Ovary (tissue), 9 donors: ENCODE measurements around the gene DDX24. TPM values are rescaled to one million over a fixed set of nuclear protein-coding genes. Genes with fewer than 3 reads are reported as not detected.
A peak's percentile ranks its signal among the peaks of the same experiment; 100 is the strongest.

ENCODE experiments used
- DNase-seq, 5 donors: peaks; one replicate each; pipeline ENCODE4 v3.0.0-alpha.2; 2019 to 2020
- H3K27ac ChIP-seq, 2 donors: fragments of 200-600 bp; one replicate each; pipeline versions ENCODE4 v1.5.1 to v1.8.0; 2019 to 2022
- H3K27me3 ChIP-seq: fragments of 200-600 bp; one replicate; pipeline ENCODE4 v1.8.0; 2022
- H3K36me3 ChIP-seq: fragments of 200-600 bp; sonication (generic); one replicate; pipeline ENCODE4 v1.5.1; 2019
- H3K4me1 ChIP-seq: one replicate; pipeline ENCODE4 v1.8.1; 2013; ENCODE audit warnings: mild to moderate bottlenecking, moderate library complexity; ENCODE audit not compliant: insufficient read depth
- H3K4me3 ChIP-seq: fragments of 200-600 bp; sonication (generic); one replicate; pipeline ENCODE4 v1.5.1; 2017
- H3K9me3 ChIP-seq, 2 donors: fragments of 200-600 bp in 1 of 2; sonication (generic) in 1 of 2; one replicate each; pipeline versions ENCODE4 v1.5.1 to v1.8.1; 2013 to 2019; ENCODE audit warnings: mild to moderate bottlenecking in 1 of 2, moderate library complexity in 1 of 2
- CTCF ChIP-seq, 3 donors: fragments of 450-650 bp in 2 of 3; fragments of 200-600 bp in 1 of 3; IDR thresholded peaks; one replicate each; pipeline versions ENCODE4 v1.5.1 to v1.8.0; 2016 to 2022; ENCODE audit warnings: antibody characterized with exemption in 3 of 3, mild to moderate bottlenecking in 1 of 3
- EP300 ChIP-seq: sonication (generic); formaldehyde crosslinking; IDR thresholded peaks from one replicate; pipeline ENCODE4 v1.6.1; 2017; ENCODE audit warnings: antibody characterized with exemption
- POLR2A ChIP-seq: fragments of 450-650 bp; IDR thresholded peaks from one replicate; pipeline ENCODE4 v1.6.1; 2017; ENCODE audit warnings: antibody characterized with exemption, mild to moderate bottlenecking, moderate library complexity
- WGBS, 3 donors: extraction: QIAGEN DNeasy Blood & Tissue Kit in 1 of 3; methylation state at CpG; one replicate each; pipeline versions ENCODE4 v1.1.5 to v1.1.7; 2013 to 2017; 5-methylcytosine and 5-hydroxymethylcytosine counted together
- intact Hi-C, 4 donors: fragments of 100-400 bp; cut with DNase I; formaldehyde crosslinking; loops; one replicate each; pipeline versions ENCODE4 v1.11.0 to v1.15.1; 2022 to 2023
- polyA plus RNA-seq, 2 donors: library from polyadenylated mRNA; stranded (reverse); fragments of 200-250 nt in 1 of 2; fragments of 350-450 nt in 1 of 2; fragmentation: Illumina TruSeq in 1 of 2; extraction: RNeasy Lipid Tissue Mini Kit (QIAGEN cat#74804) in 1 of 2; gene quantifications; one replicate each; pipeline ENCODE4 v1.2.3, GENCODE V29; 2013 to 2014
- total RNA-seq, 7 donors: library from RNA; depleted of rRNA in 2 of 7; stranded (reverse); fragments of >200 nt in 2 of 7; fragmentation: NEBNext Ultra II Directional in 3 of 7; extraction: Animal tissue kit (Norgen Biotek cat#: 25700) in 3 of 7; gene quantifications; one replicate each; pipeline versions ENCODE4 v1.1.0 to v1.2.4, GENCODE V29; 2016 to 2023
- donor health status: DM: no; HTN: no; CAD: no; lungs with moderate emphysema.
- donor health status: DM: no; HTN: no; CAD: no.
- donor health status: Bipolar disorder and iron deficiency.
- donor health status: DM: yes; HTN: yes; CAD: no.
- donor health status: DM: no; HTN: no; CAD: no.
- donor health status: DM: yes; HTN: yes; CAD: no.

Gene DDX24
- total and polyA plus RNA-seq, 9 donors = 98.8 to 521 (median 233) TPM

- TF ChIP-seq EP300 = no peak
- no peak for TF ChIP-seq POLR2A
- no peak for TF ChIP-seq CTCF (IDR thresholded peaks at IDR 0.05)
- Histone ChIP-seq H3K9me3 (no peaks in the 10 kb centered on the region), H3K4me3 (no peak overlapping the region), H3K36me3 (no peaks in the 10 kb centered on the region), H3K27ac (no peak overlapping the region), H3K4me1 (peaks cover 2% of the 10 kb centered on the region), H3K27me3 (no peaks in the 10 kb centered on the region)
- intact Hi-C loops = no loop called here
- DNase-seq = peak in 1 of 5 donors; percentile 30
- WGBS, 3 donors = 90 to 95% (median 90%) methylated on average over 14 to 15 of the region's 15 CpGs
These were observed 34.6 kb upstream of the DDX24 start for GRCh38 chr14:94115631-94116030.

- intact Hi-C loops = no loop called here
- H3K4me3 ChIP-seq = no peak overlapping the region
- TF ChIP-seq EP300 (no peak), POLR2A (no peak), CTCF (IDR thresholded peaks at IDR 0.05) (no peak)
- peaks cover 3% of the 10 kb centered on the region for H3K4me1 ChIP-seq
- no peaks in the 10 kb centered on the region for H3K9me3 ChIP-seq
- H3K27ac ChIP-seq = no peak overlapping the region
- H3K36me3 ChIP-seq = no peaks in the 10 kb centered on the region
- no peaks in the 10 kb centered on the region for H3K27me3 ChIP-seq
- peak in 1 of 5 donors; percentile 28 for DNase-seq
- 30 to 41% (median 37%) methylated on average over 4 of the region's 4 CpGs for WGBS, 3 donors
These were observed 34.1 kb upstream of the DDX24 start for GRCh38 chr14:94115058-94115591.

- H3K4me3 ChIP-seq = no peak overlapping the region
These were observed 33.6 kb upstream of the DDX24 start for GRCh38 chr14:94114589-94115057.

GRCh38 chr14:94113908-94114588, 33.0 kb upstream of the DDX24 start:
- DNase-seq = peak in 1 of 5 donors; percentile 5
- Histone ChIP-seq H3K9me3 (no peaks in the 10 kb centered on the region), H3K36me3 (no peaks in the 10 kb centered on the region), H3K27me3 (no peaks in the 10 kb centered on the region), H3K27ac (peak overlapping the region in 1 of 2 donors; percentile 27), H3K4me3 (no peak overlapping the region), H3K4me1 (peaks cover 10% of the 10 kb centered on the region)
- intact Hi-C loops = no loop called here
- no peak for TF ChIP-seq POLR2A
- TF ChIP-seq CTCF (IDR thresholded peaks at IDR 0.05) = no peak
- TF ChIP-seq EP300 = no peak
- 61 to 68% (median 67%) methylated on average over 5 of the region's 5 CpGs for WGBS, 3 donors

More at GRCh38 chr14:94114589-94115057, 33.6 kb upstream of the DDX24 start:
- DNase-seq = peak in 1 of 5 donors; percentile 37
- intact Hi-C loops = no loop called here
- no peaks in the 10 kb centered on the region for H3K9me3 ChIP-seq
- H3K27me3 ChIP-seq = no peaks in the 10 kb centered on the region
- no peaks in the 10 kb centered on the region for H3K36me3 ChIP-seq
- TF ChIP-seq EP300 = no peak
- TF ChIP-seq POLR2A = no peak
- no peak for TF ChIP-seq CTCF (IDR thresholded peaks at IDR 0.05)
- peaks cover 6% of the 10 kb centered on the region for H3K4me1 ChIP-seq
- WGBS, 3 donors = 61 to 67% (median 63%) methylated on average over 5 of the region's 5 CpGs
- H3K27ac ChIP-seq = peak overlapping the region in 1 of 2 donors; percentile 27
